ELR (cell line): Measurements from ENCODE around the gene ZNF556.

Source experiments
- DNase-seq: peaks from one replicate; pipeline ENCODE4 v3.0.0-alpha.2; 2015; ENCODE audit warnings: low read depth

ZNF556 gene

GRCh38 chr19:2905918-2906519 is 38.9 kb downstream of the ZNF556 start:
- DNase-seq = no peak

- no peak for DNase-seq
Measured at GRCh38 chr19:2906631-2907195, 39.6 kb downstream of the ZNF556 start.

GRCh38 chr19:2912306-2912705 is 45.2 kb downstream of the ZNF556 start:
- DNase-seq = no peak

- DNase-seq = no peak
Measured at GRCh38 chr19:2917275-2918184, 50.4 kb downstream of the ZNF556 start.

- peak; percentile 39 for DNase-seq
Measured at GRCh38 chr19:2922987-2923386, 55.9 kb downstream of the ZNF556 start.

- DNase-seq = peak; percentile 21
Measured at GRCh38 chr19:2923510-2923909, 56.4 kb downstream of the ZNF556 start.

GRCh38 chr19:2926341-2927031 is 59.4 kb downstream of the ZNF556 start:
- no peak for DNase-seq

GRCh38 chr19:2927032-2927430 is 59.9 kb downstream of the ZNF556 start:
- no peak for DNase-seq
